GM19397 (cell line): ENCODE results near the gene PPP2R3A.
"Not testable (repeated sequence)": the region's sequence is repeated elsewhere in the genome, so short reads cannot be mapped to it uniquely, and the experiment has no call there.

Source experiments
- ATAC-seq: cut with Tn5 transposase; IDR thresholded peaks from one replicate; pipeline ENCODE4 v1.9.1; 2021; ENCODE audit warnings: mild to moderate bottlenecking, moderate library complexity; ENCODE audit not compliant: unreplicated experiment

The PPP2R3A gene, protein sequence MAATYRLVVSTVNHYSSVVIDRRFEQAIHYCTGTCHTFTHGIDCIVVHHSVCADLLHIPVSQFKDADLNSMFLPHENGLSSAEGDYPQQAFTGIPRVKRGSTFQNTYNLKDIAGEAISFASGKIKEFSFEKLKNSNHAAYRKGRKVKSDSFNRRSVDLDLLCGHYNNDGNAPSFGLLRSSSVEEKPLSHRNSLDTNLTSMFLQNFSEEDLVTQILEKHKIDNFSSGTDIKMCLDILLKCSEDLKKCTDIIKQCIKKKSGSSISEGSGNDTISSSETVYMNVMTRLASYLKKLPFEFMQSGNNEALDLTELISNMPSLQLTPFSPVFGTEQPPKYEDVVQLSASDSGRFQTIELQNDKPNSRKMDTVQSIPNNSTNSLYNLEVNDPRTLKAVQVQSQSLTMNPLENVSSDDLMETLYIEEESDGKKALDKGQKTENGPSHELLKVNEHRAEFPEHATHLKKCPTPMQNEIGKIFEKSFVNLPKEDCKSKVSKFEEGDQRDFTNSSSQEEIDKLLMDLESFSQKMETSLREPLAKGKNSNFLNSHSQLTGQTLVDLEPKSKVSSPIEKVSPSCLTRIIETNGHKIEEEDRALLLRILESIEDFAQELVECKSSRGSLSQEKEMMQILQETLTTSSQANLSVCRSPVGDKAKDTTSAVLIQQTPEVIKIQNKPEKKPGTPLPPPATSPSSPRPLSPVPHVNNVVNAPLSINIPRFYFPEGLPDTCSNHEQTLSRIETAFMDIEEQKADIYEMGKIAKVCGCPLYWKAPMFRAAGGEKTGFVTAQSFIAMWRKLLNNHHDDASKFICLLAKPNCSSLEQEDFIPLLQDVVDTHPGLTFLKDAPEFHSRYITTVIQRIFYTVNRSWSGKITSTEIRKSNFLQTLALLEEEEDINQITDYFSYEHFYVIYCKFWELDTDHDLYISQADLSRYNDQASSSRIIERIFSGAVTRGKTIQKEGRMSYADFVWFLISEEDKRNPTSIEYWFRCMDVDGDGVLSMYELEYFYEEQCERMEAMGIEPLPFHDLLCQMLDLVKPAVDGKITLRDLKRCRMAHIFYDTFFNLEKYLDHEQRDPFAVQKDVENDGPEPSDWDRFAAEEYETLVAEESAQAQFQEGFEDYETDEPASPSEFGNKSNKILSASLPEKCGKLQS (N-terminal part only)

DNA sequence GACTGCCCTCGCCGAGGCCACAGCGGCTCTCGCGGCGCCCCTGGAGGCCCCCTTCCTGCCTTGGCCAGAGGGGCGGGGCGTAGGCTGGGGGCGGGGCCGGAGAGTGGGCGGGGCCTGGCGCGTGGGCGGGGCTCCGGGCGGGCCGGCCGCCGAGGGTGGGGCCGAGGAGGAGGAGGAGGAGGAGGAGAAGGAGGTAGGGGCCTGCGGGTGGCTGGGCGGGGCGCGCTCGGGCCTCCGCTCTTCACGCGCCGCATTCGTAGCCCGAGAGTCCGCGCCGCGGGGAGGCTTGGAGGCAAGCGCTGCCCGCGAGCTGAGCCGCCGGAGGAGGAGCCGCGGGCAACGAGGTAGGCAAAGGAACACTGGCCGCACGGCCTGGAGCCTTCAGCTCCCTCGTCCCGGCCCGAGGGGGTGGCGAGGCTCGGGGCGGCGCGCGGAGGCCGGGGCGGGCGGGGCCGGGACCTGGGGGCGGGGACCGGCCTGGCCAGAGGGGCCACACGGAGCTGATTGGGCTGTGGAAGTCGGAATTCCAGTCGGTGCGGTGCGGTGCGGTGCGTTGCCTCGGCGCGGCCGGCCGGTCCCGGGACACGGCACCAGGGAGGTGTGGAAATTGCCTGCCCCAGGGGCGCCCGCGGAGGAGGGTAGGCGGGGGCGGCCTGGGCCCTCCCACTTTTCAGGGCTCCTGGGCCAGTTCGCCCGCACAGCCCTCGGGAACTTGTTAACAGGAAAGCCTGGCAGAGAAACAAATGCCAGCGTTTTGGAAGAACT is at the start of gene PPP2R3A:
TSS of gene PPP2R3A (plus strand) at position 223 of the 765 bp plus-strand sequence. CDS start 35,771 bp downstream, outside the sequence.
- peak; percentile 76 for ATAC-seq

DNA sequence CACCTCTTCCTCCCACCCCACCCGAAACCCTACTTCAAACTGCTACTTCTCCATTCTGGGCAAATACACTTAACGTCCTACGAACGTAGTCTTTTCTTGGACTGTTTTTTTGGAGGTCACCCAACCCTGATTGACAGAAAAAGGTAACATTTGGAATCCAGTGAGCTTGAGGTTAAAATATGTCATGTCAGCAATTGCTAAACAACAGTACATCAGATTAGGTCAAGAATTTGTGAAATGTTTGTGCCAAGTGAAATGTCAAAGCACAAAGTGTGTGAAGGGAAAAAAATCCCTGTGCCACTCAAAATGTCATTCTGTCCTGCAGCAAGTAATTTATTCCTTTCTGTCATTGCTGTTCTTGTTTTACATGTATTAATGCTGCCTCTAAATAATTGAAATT is 49.2 kb upstream of the PPP2R3A start:
- no peak for ATAC-seq

DNA sequence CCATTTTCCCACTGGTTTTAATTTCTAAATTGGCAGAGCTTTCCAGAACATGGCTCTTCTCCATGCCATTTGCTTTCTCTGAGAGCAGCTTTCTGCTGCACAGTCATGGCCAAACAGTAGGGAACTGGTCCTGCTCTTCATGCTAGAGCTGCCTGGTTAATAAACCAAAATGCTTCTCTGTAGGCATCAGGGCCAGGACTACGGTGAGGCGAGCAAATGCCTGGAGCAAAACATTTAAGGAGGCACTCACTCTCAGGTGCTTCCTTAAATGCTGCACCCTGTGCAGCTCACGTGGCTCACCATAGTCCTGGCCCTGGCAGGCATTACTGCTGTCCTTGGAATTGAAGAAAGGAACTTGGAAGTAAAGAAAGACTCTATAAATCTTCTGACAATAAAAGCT is 48.5 kb upstream of the PPP2R3A start:
- no peak for ATAC-seq

DNA sequence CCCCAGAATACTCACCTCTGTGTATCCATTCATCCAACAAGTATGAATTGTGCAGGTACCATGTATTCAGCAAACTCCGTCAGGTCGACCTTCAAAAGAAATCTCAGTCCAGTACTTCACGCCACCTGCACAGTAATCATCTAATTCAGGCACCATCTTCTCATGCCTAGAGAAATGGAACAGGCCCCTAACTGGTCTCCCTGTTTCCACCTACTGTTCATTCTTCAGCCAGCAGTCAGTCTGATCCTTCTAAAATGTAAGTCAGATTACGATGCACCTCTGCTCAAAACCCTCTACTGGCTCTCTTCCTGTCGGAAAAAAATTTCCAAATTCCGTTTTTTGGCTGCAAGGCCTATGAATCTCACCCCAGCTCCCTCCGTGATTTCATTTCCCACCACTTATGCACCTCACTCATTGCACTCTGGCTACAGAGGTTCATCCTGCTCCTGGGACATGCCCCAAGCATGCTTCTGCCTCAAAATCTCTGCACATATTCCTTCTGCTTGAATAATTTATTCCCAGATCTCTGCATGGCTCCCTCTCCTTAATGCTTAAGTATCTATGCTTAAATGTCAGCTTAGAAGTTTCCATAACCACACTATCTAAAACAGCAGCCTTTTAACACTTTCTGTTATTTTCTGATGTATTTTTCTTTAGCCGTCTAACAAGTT is 47.5 kb upstream of the PPP2R3A start:
- no peak for ATAC-seq

DNA sequence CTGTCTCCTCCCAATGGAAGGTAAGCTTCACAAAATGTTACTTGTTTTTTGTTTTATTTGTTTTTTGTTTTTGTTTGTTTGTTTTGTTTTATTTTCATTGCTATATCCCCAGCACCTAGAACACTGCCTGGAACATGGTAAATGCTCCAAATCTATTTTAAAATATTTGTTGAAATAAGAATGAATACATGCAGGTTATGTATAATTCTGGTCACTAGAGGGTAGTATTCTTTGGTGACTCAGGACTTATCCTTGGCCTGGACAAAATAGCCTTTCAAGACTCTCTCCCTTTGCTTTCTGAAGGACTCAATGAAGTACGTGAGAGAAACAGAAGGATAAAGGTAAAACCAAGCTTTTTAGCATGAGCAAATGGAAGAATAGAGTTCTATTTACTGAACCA is 46.9 kb upstream of the PPP2R3A start:
- no peak for ATAC-seq

DNA sequence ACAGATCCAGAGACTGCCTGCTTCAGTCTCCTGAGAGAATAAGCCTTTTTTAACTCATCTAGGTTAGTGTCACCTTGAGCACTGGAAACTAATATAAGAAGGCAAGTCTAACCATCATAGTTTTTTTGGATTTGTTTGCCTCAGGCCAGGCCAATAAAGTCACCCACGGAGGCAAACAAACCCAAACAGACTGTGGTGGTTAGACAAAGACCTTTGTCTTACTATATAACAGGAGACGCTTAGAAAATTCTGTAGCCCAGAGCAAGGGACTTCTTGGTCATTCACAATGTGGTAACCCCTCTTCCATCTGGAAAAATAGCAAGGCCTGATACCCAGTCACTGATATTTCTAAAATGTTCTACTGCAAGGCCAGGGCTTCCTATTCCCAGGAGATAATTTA is 45.3 kb upstream of the PPP2R3A start:
- no peak for ATAC-seq

DNA sequence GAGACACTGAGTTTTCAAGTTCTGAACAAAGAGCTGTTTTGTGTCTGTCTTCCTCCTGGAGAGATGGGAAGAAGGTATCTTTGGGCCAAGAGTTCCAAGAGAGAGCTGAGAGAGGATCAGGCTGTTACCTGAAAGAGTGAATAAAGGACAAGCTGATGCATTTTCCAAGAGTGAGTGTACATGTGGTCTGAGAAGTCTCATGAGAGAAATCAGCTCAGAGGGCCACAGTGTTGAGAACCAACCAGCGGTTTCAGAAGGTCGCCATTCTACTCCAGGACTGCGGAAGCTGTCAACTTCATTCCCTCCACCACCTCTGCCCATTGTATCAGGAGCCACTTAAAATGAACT is 42.7 kb upstream of the PPP2R3A start:
- ATAC-seq, result no peak

DNA sequence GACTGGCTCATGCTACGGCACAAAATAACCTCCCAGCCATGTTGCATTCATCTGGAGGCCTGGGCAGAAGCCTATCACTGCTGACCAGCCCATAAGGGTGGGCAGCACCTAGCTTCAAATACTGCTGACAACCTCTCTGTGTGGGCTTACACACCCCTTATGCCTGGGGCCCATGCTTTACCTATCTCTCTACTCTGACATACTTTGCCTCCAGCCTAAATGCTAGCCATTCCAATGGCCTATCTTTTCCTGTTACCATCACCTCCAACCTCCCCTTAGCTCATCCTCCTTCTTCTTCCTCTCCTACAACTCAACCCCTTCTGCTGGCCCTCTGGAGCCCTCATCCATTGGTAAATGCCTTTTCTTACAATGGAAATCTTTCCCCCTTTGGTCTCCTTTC is 41.0 kb upstream of the PPP2R3A start:
- no peak for ATAC-seq

DNA sequence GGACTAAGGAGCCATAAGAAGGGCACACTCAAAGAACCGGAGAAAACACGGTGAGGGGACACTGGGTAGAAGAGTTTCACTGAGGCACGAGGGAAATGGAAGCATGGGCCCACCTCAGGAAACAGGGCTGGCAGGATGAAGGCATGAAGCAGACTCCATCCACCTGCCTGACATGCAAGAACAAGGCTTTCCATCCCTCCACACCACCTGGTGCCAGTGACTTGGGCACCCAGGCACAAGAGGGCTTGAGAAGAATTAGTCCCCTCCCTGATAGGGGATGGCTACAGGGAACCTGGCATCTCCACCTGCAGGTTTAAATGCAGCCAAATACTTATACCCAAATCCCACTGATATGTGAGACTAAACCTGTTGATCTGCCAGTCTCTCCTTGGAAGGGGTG is 38.9 kb upstream of the PPP2R3A start:
- no peak for ATAC-seq

DNA sequence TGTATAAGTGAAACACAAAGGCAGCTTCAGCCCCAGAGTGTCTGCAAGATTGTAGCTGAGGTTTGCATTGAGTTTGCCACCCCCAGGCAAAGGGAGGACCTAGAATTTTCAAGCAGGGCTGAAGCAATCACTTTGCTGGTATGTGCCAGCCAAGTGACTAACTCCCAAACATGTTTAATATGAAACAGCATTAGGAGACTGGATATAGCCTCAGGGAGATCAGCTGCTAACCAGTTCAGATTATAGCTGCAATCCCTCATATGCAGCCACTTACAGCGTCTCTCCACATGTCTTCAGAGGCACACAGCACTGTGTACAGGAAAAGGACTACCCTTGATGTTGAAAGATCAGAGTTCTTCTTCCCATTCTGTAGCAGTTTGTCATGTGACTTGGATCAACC is 38.4 kb upstream of the PPP2R3A start:
- ATAC-seq, result no peak

DNA sequence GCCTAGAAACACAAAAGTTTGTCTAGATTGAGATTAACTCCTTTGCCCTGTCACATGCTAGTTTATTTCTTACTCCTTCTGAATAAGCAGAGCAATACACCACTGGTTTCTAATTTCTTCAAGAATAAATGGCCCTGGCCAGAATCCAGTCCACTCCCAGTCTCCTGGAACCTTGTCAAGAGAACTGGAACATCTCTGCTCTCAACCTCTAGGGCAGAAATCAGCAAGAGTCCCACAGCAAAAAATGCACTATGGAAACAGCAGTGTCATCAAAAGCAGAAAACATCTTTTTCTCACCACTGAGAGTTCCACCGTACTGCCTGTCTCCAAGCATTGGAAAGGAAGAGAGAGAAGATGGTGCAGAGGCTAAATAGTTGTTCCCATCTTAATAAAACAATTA is 35.9 kb upstream of the PPP2R3A start:
- ATAC-seq, result no peak

DNA sequence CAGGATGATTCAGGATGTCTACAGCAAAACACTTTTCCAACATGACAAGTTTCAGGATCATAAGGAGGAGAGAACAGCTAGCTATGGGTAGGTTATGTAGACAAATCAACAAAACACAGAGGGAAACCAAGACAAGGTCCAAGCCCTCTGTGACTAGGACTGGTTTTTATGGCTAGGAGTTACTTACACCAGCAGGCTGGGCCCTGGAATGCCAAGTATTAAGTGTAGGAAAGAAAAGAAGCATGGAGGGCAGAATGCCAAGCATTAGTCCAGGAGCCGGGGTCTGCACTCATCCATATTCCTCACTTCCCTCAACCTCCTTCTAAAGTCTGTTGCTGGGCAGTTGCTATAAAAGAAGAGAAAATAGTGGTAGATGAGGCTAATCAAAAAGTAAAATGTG is 35.3 kb upstream of the PPP2R3A start:
- ATAC-seq, result no peak

DNA sequence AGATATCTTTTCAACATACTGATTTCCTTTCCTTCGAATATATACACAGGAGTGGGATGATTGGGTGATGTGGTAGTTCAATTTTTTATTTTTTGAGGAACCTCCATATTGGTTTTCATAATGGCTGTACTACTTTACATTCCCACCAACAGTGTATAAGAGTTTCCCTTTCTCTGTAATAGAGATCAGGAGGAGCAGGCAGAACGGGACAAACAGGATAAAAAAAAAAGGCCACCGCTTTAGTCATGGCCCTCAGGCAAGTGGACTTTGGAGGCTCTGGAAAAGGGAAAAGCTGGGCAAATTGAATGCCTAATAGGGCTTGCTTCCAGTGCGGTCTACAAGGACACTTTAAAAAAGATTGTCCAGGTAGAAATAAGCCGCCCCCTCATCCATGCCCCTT is 30.4 kb upstream of the PPP2R3A start:
- ATAC-seq, result not testable (repeated sequence)

DNA sequence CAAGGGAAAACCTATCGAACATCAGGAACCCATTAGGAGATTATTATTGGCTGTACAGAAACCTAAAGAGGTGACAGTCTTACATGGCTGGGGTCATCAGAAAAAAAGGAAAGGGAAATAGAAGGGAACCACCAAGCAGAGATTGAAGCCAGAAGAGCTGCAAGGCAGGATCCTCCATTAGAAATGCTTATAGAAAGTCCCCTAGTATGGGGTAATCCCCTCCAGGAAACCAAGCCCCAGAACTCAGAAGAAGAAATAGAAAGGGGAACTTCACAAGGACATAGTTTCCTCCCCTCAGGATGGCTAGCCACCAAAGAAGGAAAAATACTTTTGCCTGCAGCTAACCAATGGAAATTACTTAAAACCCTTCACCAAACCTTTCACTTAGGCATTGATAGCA is 27.8 kb upstream of the PPP2R3A start:
- not testable (repeated sequence) for ATAC-seq

DNA sequence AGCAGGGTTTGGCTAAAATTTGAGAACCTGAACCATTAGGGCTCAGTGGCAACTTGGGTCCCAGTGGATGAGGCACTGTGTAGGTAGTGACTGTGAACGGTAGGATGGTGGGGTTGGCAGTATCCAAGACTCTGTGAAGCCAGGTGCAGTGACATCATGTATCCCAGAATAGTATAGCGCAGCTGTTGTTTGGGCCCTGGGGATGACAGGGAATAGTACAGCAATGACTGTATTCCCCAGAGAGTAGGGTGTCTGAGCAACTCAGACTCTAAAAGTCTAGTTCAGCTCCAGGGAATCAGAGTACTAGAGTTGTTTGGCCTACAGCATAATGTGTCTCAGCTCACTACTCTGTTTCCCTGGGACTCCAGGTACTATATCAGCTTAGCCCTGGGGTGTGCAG is 20.7 kb upstream of the PPP2R3A start:
- ATAC-seq, result no peak

DNA sequence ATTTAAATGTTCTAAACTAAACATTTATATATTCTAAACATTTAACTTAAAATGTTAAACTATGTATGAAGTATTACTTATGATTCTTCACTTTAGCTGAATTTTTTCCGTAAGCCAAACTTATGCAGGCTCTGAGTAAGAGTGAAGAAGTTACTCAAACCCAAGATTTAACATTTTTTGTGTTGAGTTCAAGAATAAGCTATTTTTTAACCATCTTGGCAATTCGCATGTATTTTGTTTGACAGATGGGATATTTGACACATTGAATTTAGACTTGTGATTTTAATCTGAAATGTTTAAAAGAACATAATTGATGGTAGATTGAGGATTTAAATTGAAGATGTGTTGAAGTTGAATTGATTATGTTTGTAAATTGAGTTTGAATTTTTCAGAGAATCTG is 14.6 kb upstream of the PPP2R3A start:
- no peak for ATAC-seq

DNA sequence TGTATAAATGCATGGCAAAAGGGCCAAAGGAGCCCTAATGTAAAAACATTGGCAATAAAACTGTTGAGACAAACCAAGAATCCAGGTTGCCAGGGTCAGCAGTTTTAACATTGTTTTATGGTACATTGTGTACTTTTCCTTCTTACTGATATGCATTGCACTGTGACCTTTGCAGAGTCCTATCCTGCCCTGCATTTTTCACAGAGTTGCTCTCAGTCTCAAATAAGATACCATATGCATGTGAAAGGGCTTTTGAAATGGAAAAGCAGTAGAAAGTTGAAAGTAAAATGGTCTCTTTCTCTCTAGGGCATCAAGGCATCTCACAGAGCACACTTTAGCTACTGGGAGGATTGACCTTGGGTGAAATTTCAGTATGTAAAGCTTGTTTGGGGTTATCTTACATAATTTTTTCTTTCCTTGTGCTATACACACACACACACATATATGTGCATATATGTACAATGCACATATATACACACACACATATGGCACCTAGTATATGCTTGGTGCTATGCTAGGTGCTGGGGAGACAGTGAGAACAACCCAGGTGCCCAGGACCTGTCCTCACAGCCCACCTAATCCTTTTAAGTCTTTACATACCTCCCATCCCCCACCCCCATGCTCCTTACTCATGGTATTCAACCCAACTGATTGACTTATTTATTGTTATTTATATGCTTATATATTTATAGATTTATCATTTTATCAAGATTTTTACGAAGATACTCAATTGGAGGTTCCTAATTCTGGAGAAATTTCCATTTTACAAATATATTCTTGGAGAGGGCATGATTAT is 1.2 kb upstream of the PPP2R3A start:
- ATAC-seq, result no peak

DNA sequence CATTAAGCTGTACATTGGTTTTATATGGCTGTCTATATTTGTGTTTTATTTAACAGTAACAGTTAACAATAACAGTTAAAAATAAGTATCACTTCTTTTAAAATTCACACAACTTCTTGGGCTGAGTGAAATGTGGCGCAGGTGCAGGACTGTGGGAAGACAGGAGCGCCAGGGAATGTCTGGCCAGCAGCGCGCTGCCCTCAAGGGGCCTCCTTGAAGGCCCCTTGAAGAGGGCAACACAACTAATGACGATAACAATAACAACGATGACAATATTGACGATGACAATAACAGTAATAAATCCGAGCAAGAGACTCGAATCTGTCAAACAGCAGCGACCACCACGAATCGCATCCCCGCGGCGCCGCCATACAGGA is 411 bp upstream of the PPP2R3A start:
- no peak for ATAC-seq

DNA sequence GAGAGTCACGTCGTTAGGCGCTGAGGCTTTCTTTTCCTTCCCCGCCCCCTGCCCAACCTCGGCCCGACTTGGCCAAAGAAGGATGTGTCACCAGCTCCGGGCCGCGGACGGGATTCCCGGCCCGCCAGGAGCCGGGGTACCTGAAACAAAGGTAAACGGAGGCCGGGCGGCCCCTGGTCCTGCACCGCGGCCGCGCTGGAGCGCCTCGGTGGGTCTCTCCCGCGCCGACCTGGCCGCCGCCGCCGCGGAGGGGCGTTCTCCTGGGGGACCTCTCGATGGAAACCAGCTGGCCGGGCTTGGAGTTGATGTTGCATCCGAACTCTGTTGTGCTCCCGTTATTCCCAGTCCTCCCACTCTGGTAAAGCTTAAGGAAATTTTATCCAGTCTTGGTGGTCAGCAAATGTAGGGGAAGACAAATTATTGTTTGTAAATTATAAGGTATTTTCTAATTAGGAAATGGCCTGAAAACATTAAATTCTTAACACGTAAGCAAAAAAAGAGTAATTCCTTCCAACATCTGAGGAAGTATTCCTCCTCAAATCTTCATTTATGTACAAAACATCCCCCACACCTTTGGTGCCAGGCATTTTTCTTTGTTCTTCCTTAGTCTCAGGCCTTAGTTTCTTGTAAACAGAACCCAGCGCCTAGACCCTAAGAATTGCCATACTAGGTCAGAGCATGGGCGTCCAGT is 888 bp downstream of the PPP2R3A start:
- ATAC-seq, result peak; percentile 3
